Muscle of leg (tissue), 11 donors: ENCODE data around the gene CDK6. TPM values are rescaled to one million over a fixed set of nuclear protein-coding genes. Genes with fewer than 3 reads are reported as not detected.

Experiments
- DNase-seq: peaks from one replicate; pipeline ENCODE4 v3.0.0; 2013
- H3K27ac ChIP-seq: one replicate; pipeline ENCODE4 v1.5.1; 2013; ENCODE audit warnings: mild to moderate bottlenecking, low read length, control low read depth
- H3K27me3 ChIP-seq: one replicate; pipeline ENCODE4 v1.6.1; 2013; ENCODE audit warnings: low read length; ENCODE audit not compliant: control insufficient read depth, insufficient read depth
- H3K36me3 ChIP-seq: one replicate; pipeline ENCODE4 v1.6.1; 2013; ENCODE audit warnings: low read length; ENCODE audit not compliant: control insufficient read depth, insufficient read depth
- H3K4me1 ChIP-seq: one replicate; pipeline ENCODE4 v1.6.1; 2013; ENCODE audit warnings: low read length; ENCODE audit not compliant: control insufficient read depth, insufficient read depth
- H3K4me3 ChIP-seq: one replicate; pipeline ENCODE4 v1.5.1; 2013; ENCODE audit warnings: low read length, control low read depth
- H3K9me3 ChIP-seq: replicated peaks from 2 replicates; pipeline ENCODE4 v1.6.1; 2013; ENCODE audit warnings: low read depth, low read length; ENCODE audit not compliant: control insufficient read depth
- WGBS: methylation state at CpG from one replicate; pipeline ENCODE4 v1.1.5; 2013; ENCODE audit warnings: missing lambda C conversion rate; ENCODE audit not compliant: insufficient coverage; 5-methylcytosine and 5-hydroxymethylcytosine counted together
- polyA plus RNA-seq, 8 donors: library from polyadenylated mRNA; unstranded; fragments of 120-200 nt; gene quantifications; one replicate each; pipeline versions ENCODE4 v1.2.1 to v1.2.3, GENCODE V29; 2013; ENCODE audit warnings: inconsistent platforms in 1 of 8, low replicate concordance in 1 of 8; ENCODE audit not compliant: insufficient read length in 8 of 8, insufficient read depth in 1 of 8
- total RNA-seq: library from RNA; stranded (reverse); fragments of 120-200 nt; gene quantifications from one replicate; pipeline ENCODE4 v1.2.4, GENCODE V29; 2013

CDK6 gene
- total and polyA plus RNA-seq, 9 donors, result 36.4 to 77.0 (median 54.0) TPM

- Histone ChIP-seq H3K9me3 (peaks cover 6% of the 10 kb centered on the region), H3K4me1 (peaks cover 10% of the 10 kb centered on the region), H3K36me3 (peaks cover 4% of the 10 kb centered on the region), H3K27ac (no peak overlapping the region), H3K4me3 (no peak overlapping the region), H3K27me3 (no peaks in the 10 kb centered on the region)
- WGBS, result no CpG with 5 or more reads among the region's 3 CpGs
- no peak for DNase-seq
Measured at GRCh38 chr7:92704858-92705257, 131.5 kb downstream of the CDK6 start.

DNA sequence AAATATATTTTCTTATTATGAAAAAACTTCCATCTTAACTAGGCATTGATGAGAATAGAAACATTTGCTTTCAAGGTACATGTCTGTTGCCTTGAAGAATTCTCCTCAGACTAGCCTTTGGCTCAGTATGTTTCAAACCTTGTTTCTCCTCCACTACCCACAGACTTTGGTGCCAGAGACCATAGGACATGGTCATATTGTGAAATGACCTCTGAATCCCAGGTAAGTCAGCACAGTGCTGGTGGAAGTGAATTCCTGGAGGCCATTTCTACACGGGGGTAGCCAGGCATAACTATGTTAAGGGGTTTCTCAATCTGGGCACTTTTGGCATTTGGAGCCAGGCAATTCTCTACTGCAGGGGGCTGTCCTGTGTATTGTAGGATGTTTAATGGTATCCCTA is 133.8 kb downstream of the CDK6 start:
- WGBS, result no CpG with 5 or more reads among the region's 1 CpG
- no peak overlapping the region for H3K4me3 ChIP-seq
- peaks cover 4% of the 10 kb centered on the region for H3K36me3 ChIP-seq
- H3K27me3 ChIP-seq, result no peaks in the 10 kb centered on the region
- peaks cover 20% of the 10 kb centered on the region for H3K4me1 ChIP-seq
- no peak overlapping the region for H3K27ac ChIP-seq
- DNase-seq, result no peak
- peaks cover 6% of the 10 kb centered on the region for H3K9me3 ChIP-seq

DNA sequence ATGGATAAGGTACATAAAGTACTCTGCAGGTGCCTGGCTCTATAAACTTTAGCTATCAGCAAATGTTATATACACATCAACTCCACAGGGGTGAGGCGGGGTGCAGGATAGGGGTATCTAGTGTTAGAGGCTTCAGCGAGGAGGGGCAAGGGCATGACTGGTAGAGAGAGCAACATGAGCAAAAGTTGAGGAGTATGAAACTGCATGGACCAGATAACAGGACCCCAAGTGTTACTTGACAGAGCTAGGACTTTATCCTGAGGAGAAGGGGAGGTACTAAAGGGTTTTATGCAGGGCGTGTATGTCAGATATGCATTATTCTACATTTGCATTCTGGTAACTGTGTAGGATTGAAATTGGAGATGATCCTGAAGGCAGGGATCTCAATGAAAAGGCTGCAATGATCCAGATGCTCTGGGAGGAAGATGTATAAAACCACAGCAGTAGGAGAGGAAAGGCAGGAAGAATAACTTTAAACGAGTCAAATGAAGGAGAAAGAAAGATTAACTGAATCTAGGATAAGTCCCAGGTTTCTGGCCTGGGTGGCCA is 136.3 kb downstream of the CDK6 start:
- peaks cover 28% of the 10 kb centered on the region for H3K4me1 ChIP-seq
- 33% methylated on average over 2 of the region's 4 CpGs for WGBS
- no peak for DNase-seq
- no peaks in the 10 kb centered on the region for H3K27me3 ChIP-seq
- H3K4me3 ChIP-seq, result no peak overlapping the region
- no peak overlapping the region for H3K27ac ChIP-seq
- H3K9me3 ChIP-seq, result no peaks in the 10 kb centered on the region
- no peaks in the 10 kb centered on the region for H3K36me3 ChIP-seq

DNA sequence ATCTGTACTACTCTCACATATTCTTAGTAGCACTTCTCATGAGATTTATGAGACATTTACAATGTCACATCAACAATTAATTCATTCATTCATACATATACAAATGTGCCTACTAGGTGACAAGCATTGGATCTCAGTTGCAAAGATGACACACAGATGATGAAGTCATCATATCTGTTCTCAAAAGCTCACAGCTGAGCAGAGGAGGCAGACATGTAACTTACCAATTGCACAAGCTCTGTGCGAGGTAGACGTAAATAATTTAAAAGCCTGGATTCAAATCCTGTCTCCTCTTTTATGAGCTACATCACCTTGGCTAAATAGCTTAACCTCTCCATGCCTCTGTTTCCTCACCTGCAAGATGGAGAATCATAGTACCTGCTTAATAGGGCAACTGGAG is 136.8 kb downstream of the CDK6 start:
- DNase-seq, result no peak
- H3K9me3 ChIP-seq, result no peaks in the 10 kb centered on the region
- H3K27ac ChIP-seq, result peak overlapping the region; percentile 93
- H3K4me1 ChIP-seq, result peaks cover 28% of the 10 kb centered on the region
- H3K4me3 ChIP-seq, result no peak overlapping the region
- H3K36me3 ChIP-seq, result no peaks in the 10 kb centered on the region
- WGBS, result no CpG with 5 or more reads among the region's 2 CpGs
- no peaks in the 10 kb centered on the region for H3K27me3 ChIP-seq

GRCh38 chr7:92698237-92698841 is 138.0 kb downstream of the CDK6 start:
- peak; percentile 95 for DNase-seq
- Histone ChIP-seq H3K4me3 (no peak overlapping the region), H3K4me1 (peaks cover 28% of the 10 kb centered on the region), H3K36me3 (no peaks in the 10 kb centered on the region), H3K27me3 (no peaks in the 10 kb centered on the region), H3K9me3 (peaks cover 2% of the 10 kb centered on the region), H3K27ac (peak overlapping the region; percentile 93)
- WGBS, result 0% methylated on average over 4 of the region's 12 CpGs

DNA sequence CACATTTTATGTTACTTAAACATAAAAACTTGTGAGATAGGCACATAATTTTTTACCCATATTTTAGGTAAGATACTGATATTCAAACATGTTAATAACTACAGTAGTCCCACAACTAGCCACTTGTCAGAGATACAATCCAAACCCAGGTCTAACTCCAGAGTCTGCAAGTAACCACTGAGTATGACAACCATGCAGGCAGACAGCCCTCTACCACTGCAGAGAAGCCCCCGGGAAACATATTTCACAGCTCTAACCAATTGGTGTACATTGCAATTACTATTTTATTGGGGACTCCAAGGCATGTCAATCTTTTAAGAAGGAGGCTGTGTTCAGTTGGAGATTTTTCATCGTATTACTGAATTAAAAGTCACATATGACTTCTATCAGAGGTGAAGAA is 139.0 kb downstream of the CDK6 start:
- peaks cover 2% of the 10 kb centered on the region for H3K9me3 ChIP-seq
- H3K27me3 ChIP-seq, result no peaks in the 10 kb centered on the region
- peaks cover 28% of the 10 kb centered on the region for H3K4me1 ChIP-seq
- DNase-seq, result no peak
- H3K27ac ChIP-seq, result peak overlapping the region; percentile 93
- H3K36me3 ChIP-seq, result no peaks in the 10 kb centered on the region
- H3K4me3 ChIP-seq, result no peak overlapping the region
- WGBS, result no CpG with 5 or more reads among the region's 2 CpGs

DNA sequence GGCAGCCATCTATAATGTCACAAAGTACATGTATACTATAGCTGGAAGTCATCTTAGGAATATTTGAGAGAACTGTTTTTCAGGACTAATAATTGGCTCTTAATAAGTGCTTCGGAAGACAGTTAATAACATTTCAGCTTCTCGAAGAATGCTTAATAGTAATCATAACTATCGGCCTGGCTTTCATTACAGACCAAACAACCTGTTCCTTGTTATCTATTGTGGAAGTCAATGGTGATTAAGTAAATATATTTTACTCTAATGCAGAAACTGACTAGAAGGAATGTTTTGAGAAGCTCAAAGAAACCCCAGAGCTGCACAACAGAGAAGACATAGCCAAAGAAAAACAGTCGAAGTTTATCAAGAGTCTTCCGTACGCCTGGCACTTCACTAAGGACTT is 139.4 kb downstream of the CDK6 start:
- no peak for DNase-seq
- Histone ChIP-seq H3K9me3 (peaks cover 2% of the 10 kb centered on the region), H3K27ac (peak overlapping the region; percentile 93), H3K4me1 (peaks cover 28% of the 10 kb centered on the region), H3K4me3 (no peak overlapping the region), H3K36me3 (no peaks in the 10 kb centered on the region), H3K27me3 (no peaks in the 10 kb centered on the region)
- no CpG with 5 or more reads among the region's 6 CpGs for WGBS

GRCh38 chr7:92696584-92696983 is 139.8 kb downstream of the CDK6 start:
- Histone ChIP-seq H3K27ac (peak overlapping the region; percentile 93), H3K9me3 (peaks cover 2% of the 10 kb centered on the region), H3K27me3 (no peaks in the 10 kb centered on the region), H3K4me1 (peaks cover 28% of the 10 kb centered on the region), H3K36me3 (no peaks in the 10 kb centered on the region), H3K4me3 (no peak overlapping the region)
- 54% methylated on average over 2 of the region's 4 CpGs for WGBS
- DNase-seq, result no peak

GRCh38 chr7:92695308-92696261 is 140.8 kb downstream of the CDK6 start:
- H3K36me3 ChIP-seq, result no peaks in the 10 kb centered on the region
- H3K27me3 ChIP-seq, result no peaks in the 10 kb centered on the region
- H3K4me3 ChIP-seq, result peak overlapping the region; percentile 43
- peak overlapping the region; percentile 93 for H3K27ac ChIP-seq
- H3K9me3 ChIP-seq, result peaks cover 2% of the 10 kb centered on the region
- peaks cover 25% of the 10 kb centered on the region for H3K4me1 ChIP-seq
- WGBS, result 11% methylated on average over 12 of the region's 15 CpGs
- DNase-seq, result peak; percentile 94

DNA sequence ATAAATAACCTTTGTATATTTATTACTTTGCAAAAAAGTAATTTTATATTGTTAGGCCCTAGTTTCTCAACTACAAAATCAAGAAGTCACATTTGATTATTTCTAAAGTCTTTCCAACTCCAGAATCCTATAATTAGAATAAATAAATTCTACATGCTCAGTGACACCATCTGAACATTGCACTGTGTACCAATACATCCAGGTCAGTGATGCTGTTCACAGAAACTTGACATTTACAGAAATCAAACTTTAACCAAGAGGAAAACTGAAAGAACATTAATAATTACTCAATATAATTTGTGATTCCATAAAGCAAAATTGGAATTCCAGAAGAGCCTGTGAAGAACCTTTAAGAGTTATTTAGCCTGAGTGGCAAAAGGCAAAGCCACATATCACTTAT is 142.2 kb downstream of the CDK6 start:
- DNase-seq, result no peak
- Histone ChIP-seq H3K4me1 (peaks cover 14% of the 10 kb centered on the region), H3K4me3 (no peak overlapping the region), H3K36me3 (no peaks in the 10 kb centered on the region), H3K27ac (peak overlapping the region; percentile 93), H3K27me3 (no peaks in the 10 kb centered on the region), H3K9me3 (peaks cover 2% of the 10 kb centered on the region)
